Neural progenitor cell (in vitro differentiated cells): ENCODE results near the gene GSK3A.

ENCODE experiments used
- EZH2 ChIP-seq: fragments of 200-600 bp; sonication (generic); IDR thresholded peaks from 2 replicates; pipeline ENCODE4 v1.6.1; 2017; ENCODE audit warnings: antibody characterized with exemption, mild to moderate bottlenecking, moderate library complexity
- EZH2phosphoT487 ChIP-seq: fragments of 200-600 bp; sonication (generic); IDR thresholded peaks from 2 replicates; pipeline ENCODE4 v1.6.1; 2017; ENCODE audit warnings: antibody characterized with exemption

DNA sequence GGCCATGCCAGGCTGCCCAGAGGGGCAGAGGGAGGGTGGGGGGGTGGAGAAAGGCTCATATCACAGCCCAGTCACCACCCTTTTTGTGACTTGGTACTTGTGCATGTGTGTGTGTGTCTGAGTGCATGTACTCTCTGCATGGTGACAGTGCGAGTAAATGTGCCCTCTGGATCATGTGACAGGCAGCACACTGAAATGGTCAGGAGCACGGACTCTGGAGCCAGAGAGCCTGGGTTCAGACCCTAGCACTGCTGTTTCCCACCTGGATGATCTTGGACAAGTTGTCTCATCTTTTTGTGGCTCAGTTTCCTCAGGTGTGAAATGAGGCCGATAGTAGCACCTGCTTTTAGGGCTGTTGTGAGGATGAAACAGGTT lies 28.6 kb upstream of the GSK3A start:
- TF ChIP-seq EZH2, result no peak
- no peak for TF ChIP-seq EZH2phosphoT487
